ENCODE measurements around the gene CNOT9. TPM values are rescaled to one million over a fixed set of nuclear protein-coding genes. Genes with fewer than 3 reads are reported as not detected.

Gene CNOT9
- total RNA-seq, 4 donors from 2014 or later, result 10.4 to 28.4 (median 20.5) TPM

- DNase-seq, result no peak
- no peaks in the 10 kb centered on the region for H3K9me3 ChIP-seq
- intact Hi-C loops (cut with DNase I; ENCODE audit: low total_unique reads), result no loop called here
- H3K36me3 ChIP-seq, result peaks cover 0 to 66% of the 10 kb centered on the region in 2 donors
- peaks cover 3 to 5% of the 10 kb centered on the region in 2 donors for H3K4me1 ChIP-seq
- H3K27me3 ChIP-seq, result no peaks in the 10 kb centered on the region
- ATAC-seq, result no peak
- H3K27ac ChIP-seq, result peak overlapping the region in 3 of 4 donors; percentile 6 to 72 (median 39)
- in situ Hi-C loops (cut with MboI; ENCODE audit: low sequenced_read_pairs in 4 of 4), result no loop called here
- no peak for TF ChIP-seq CTCF (IDR thresholded peaks at IDR 0.05 in 4 of 5, conservative IDR thresholded peaks at IDR 0.05 in 1 of 5)
- no peak for TF ChIP-seq POLR2A (IDR thresholded peaks at IDR 0.05)
- no peak overlapping the region for H3K4me3 ChIP-seq
Measured at GRCh38 chr2:218623366-218623705, 54.7 kb downstream of the CNOT9 start.

- DNase-seq (peak in 1 of 2 donors; percentile 42), ATAC-seq (peak; percentile 53 to 60)
- H3K27me3 ChIP-seq, result no peaks in the 10 kb centered on the region
- no peaks in the 10 kb centered on the region for H3K9me3 ChIP-seq
- TF ChIP-seq POLR2A (IDR thresholded peaks at IDR 0.05) (no peak), CTCF (IDR thresholded peaks at IDR 0.05 in 4 of 5, conservative IDR thresholded peaks at IDR 0.05 in 1 of 5) (no peak)
- in situ Hi-C loops (cut with MboI; ENCODE audit: low sequenced_read_pairs in 4 of 4), result no loop called here
- H3K4me3 ChIP-seq, result no peak overlapping the region
- H3K4me1 ChIP-seq, result peaks cover 3 to 5% of the 10 kb centered on the region in 2 donors
- peaks cover 0 to 68% of the 10 kb centered on the region in 2 donors for H3K36me3 ChIP-seq
- intact Hi-C loops (cut with DNase I; ENCODE audit: low total_unique reads), result no loop called here
- peak overlapping the region; percentile 38 to 64 (median 62) for H3K27ac ChIP-seq
Measured at GRCh38 chr2:218626369-218626768, 57.7 kb downstream of the CNOT9 start.

GRCh38 chr2:218627939-218628338 is 59.3 kb downstream of the CNOT9 start:
- intact Hi-C loops (cut with DNase I; ENCODE audit: low total_unique reads) (no loop called here), in situ Hi-C loops (cut with MboI; ENCODE audit: low sequenced_read_pairs in 4 of 4) (no loop called here)
- no peaks in the 10 kb centered on the region for H3K4me1 ChIP-seq
- no peak for DNase-seq
- H3K9me3 ChIP-seq, result no peaks in the 10 kb centered on the region
- TF ChIP-seq CTCF (IDR thresholded peaks at IDR 0.05 in 4 of 5, conservative IDR thresholded peaks at IDR 0.05 in 1 of 5), result no peak
- no peak for TF ChIP-seq POLR2A (IDR thresholded peaks at IDR 0.05)
- no peaks in the 10 kb centered on the region for H3K27me3 ChIP-seq
- no peak overlapping the region for H3K27ac ChIP-seq
- no peak for ATAC-seq
- peaks cover 0 to 73% of the 10 kb centered on the region in 2 donors for H3K36me3 ChIP-seq
- H3K4me3 ChIP-seq, result no peak overlapping the region

GRCh38 chr2:218631837-218632236 is 63.2 kb downstream of the CNOT9 start:
- Histone ChIP-seq H3K27ac (peak overlapping the region in 3 of 4 donors; percentile 7 to 20 (median 10)), H3K4me1 (no peaks in the 10 kb centered on the region), H3K9me3 (no peaks in the 10 kb centered on the region), H3K27me3 (no peaks in the 10 kb centered on the region), H3K36me3 (peaks cover 0 to 81% of the 10 kb centered on the region in 2 donors), H3K4me3 (no peak overlapping the region)
- in situ Hi-C loops (cut with MboI; ENCODE audit: low sequenced_read_pairs in 4 of 4) (no loop called here), intact Hi-C loops (cut with DNase I; ENCODE audit: low total_unique reads) (no loop called here)
- DNase-seq, result no peak
- ATAC-seq, result no peak
- TF ChIP-seq POLR2A (IDR thresholded peaks at IDR 0.05) (no peak), CTCF (IDR thresholded peaks at IDR 0.05 in 4 of 5, conservative IDR thresholded peaks at IDR 0.05 in 1 of 5) (no peak)

- DNase-seq (no peak), ATAC-seq (no peak)
- intact Hi-C loops (cut with DNase I; ENCODE audit: low total_unique reads) (no loop called here), in situ Hi-C loops (cut with MboI; ENCODE audit: low sequenced_read_pairs in 4 of 4) (no loop called here)
- Histone ChIP-seq H3K4me1 (no peaks in the 10 kb centered on the region), H3K27ac (no peak overlapping the region), H3K9me3 (no peaks in the 10 kb centered on the region), H3K36me3 (peaks cover 0 to 93% of the 10 kb centered on the region in 2 donors), H3K4me3 (no peak overlapping the region), H3K27me3 (no peaks in the 10 kb centered on the region)
- TF ChIP-seq CTCF (IDR thresholded peaks at IDR 0.05 in 4 of 5, conservative IDR thresholded peaks at IDR 0.05 in 1 of 5) (no peak), POLR2A (IDR thresholded peaks at IDR 0.05) (no peak)
Measured at GRCh38 chr2:218635719-218636118, 67.1 kb downstream of the CNOT9 start.
